Activated CD4-positive, alpha-beta T cell treated with anti-CD3 and anti-CD28 coated beads for 1 hour (primary cell): Measurements from ENCODE around the gene KLHL36.

Source experiments
- DNase-seq: peaks from one replicate; pipeline ENCODE4 v3.0.0-alpha.2; 2020

The KLHL36 gene

DNA sequence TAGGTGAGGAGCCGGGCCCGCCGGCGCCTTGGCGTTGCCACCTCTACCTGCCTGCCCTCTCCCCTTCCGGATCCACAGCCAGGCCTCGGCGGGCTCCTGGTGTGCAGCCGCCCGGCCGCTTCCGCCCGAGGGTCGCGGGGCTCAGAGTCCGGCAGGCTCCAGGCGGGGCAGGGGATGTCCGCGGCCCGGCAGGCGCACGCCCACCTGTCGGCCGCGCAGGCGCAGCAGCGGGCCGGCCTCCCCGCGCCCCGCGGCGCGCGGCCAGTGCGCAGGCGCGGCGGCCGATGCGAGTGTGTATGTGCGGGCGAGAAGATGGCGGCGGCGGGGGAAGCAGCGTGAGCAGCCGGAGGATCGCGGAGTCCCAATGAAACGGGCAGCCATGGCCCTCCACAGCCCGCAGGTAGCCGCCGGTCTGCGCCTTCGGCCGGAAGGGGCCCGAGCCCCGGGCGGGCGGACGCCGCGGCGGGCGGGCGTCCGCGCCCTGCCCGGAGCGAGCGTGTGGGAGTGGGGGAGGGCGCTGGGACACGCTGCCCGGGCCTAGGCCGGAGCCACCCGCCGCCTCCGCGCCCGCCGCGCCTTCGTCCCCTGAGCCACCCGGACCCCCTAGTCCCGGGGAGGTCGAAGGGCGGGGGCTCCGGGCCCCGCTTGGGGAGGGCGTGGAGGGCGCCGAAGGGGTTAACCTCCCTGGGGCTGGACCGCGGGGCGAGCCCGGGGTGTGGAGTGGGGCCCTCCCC is 51.6 kb downstream of the KLHL36 start, which contains the start of gene USP10:
Gene USP10, plus strand, starts transcription at position 289 of the 734 bp plus-strand sequence. Its CDS starts 91 bp downstream, at position 380.
- DNase-seq: peak; percentile 76

- DNase-seq: peak; percentile 16
These were observed 52.4 kb downstream of the KLHL36 start for GRCh38 chr16:84700446-84701300.

DNA sequence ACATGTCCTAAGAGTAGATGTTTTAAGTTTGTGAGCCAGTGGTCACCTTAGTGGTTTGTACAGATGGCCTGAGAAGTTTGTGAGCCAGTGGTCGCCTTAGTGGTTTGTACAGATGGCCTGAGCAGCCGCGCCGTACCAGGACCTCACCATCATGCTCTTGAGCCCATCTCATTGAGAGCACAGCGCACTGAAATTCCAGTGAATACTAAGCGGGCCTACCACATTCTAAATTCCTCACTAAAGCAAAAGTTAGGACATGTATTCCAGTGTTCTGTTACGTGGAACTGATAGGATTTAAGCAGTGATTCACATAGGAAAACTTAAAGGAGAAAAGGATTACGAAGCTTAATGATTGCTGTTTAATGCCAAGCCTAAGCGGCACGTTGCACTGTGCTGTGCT is 55.4 kb downstream of the KLHL36 start:
- DNase-seq: no peak

GRCh38 chr16:84704253-84704652 is 55.9 kb downstream of the KLHL36 start:
- DNase-seq: no peak

- no peak for DNase-seq
These were observed 58.5 kb downstream of the KLHL36 start for GRCh38 chr16:84706856-84707255.

DNA sequence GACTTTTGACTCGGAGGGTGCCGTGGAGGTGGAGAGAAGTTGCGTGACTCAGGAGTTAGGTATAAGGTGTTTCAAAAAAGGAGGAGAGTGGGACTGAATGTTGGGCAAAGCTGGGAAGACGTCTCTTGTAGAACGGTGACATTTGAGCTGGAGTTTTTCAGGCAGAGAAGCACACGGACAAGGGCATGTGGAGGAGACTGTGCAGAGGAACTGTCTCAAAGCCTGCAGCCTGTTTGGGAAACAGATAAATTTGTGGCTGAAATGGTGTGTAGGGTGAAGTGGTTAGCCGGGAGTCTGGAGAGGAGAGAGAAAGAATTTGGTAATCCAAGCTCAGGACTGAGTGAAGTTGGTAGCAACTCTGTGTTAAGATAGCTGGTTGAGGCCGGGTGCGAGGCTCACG is 61.3 kb downstream of the KLHL36 start:
- no peak for DNase-seq

DNA sequence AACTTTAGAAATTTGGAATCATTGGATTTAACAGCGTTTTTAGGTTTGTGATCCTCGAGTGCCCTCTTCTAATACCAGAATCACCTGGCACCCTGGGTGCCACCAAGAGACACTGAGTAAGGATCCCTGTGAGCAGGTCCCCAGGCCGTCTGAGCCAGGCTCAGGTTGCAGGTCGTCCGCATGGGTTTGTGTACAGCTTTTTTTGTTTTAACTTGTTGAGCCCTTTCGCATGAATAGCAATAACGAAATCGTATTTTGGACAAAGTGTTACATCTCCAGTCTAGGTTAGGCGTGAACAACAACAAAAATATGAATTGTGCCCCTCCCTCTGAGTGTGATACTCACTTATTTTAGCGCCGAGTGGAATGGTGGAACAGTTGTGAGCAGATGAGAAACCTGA is 62.4 kb downstream of the KLHL36 start:
- no peak for DNase-seq
